Endothelial cell (in vitro differentiated cells): Measurements from ENCODE around the gene YPEL2. TPM values are rescaled to one million over a fixed set of nuclear protein-coding genes. Genes with fewer than 3 reads are reported as not detected.

Experiments
- DNase-seq: peaks from one replicate; pipeline ENCODE4 v3.0.0; 2021; ENCODE audit warnings: low spot score
- H3K27ac Mint-ChIP-seq: one replicate; pipeline ENCODE4 v1.8.0; 2021; ENCODE audit warnings: mixed read lengths, inconsistent platforms; ENCODE audit not compliant: unreplicated experiment
- H3K27me3 Mint-ChIP-seq: one replicate; pipeline ENCODE4 v1.8.0; 2021; ENCODE audit warnings: mild to moderate bottlenecking, moderate library complexity, mixed read lengths, inconsistent platforms; ENCODE audit not compliant: unreplicated experiment
- H3K36me3 Mint-ChIP-seq: one replicate; pipeline ENCODE4 v1.8.0; 2021; ENCODE audit warnings: mild to moderate bottlenecking, low read depth, mixed read lengths, inconsistent platforms; ENCODE audit not compliant: unreplicated experiment
- H3K4me1 Mint-ChIP-seq: one replicate; pipeline ENCODE4 v1.8.0; 2021; ENCODE audit warnings: mild to moderate bottlenecking, mixed read lengths, inconsistent platforms; ENCODE audit not compliant: unreplicated experiment
- H3K4me3 Mint-ChIP-seq: one replicate; pipeline ENCODE4 v1.8.0; 2021; ENCODE audit warnings: mild to moderate bottlenecking, mixed read lengths, inconsistent platforms; ENCODE audit not compliant: unreplicated experiment
- H3K9me3 Mint-ChIP-seq: one replicate; pipeline ENCODE4 v1.8.0; 2021; ENCODE audit warnings: mixed read lengths, inconsistent platforms; ENCODE audit not compliant: unreplicated experiment
- total RNA-seq: library from RNA; stranded (reverse); fragmentation: NEBNext Ultra II Directional; extraction: Animal tissue kit (Norgen Biotek cat#: 25700); gene quantifications from one replicate; pipeline ENCODE4 v1.2.1, GENCODE V29; 2021; ENCODE audit not compliant: unreplicated experiment
- TF ChIP-seq, protein P1 (sequence below): fragments of 200-600 bp; sonication (generic); IDR thresholded peaks from one replicate; pipeline ENCODE4 v1.5.0; 2021; ENCODE audit warnings: antibody characterized with exemption; ENCODE audit not compliant: unreplicated experiment

Gene YPEL2
- total RNA-seq, 1 donor from 2014 or later, result 16.7 TPM

DNA sequence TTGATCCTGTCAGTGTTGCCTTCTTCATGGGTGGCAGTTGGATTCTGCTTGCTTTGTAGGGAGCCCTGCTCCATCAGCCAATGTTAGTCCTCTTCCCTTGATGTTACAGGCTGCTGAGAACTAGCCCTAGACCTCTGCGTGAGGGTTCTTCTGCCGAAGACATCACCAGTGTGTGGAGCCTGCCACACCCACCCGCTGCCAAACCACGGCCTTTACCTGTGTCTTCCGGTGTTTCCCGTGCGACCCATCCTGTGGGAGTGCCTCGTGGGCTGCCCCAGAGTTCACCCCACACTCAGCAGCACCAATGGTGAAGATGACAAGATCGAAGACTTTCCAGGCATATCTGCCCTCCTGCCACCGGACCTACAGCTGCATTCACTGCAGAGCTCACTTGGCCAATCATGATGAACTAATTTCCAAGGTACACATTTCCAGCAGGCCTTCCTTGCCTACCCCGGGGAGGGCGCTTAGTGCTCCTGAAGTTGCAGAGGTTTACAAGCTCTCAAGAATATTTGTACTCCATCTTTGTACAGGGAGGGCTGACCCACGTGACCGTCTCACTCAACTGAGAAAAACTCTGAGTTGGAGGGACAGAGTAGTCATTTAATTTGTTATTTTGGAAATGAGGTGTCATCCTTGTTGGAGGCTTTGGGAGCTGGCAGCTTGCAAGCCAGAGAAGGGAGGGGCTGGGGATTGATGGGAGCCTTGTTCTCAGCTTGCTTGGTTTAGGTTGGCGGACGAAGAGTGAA, 21.8 kb downstream of the YPEL2 start:
- Mint-ChIP-seq H3K27ac (no peak overlapping the region), H3K36me3 (peaks cover 38% of the 10 kb centered on the region)
- no peak for DNase-seq

DNA sequence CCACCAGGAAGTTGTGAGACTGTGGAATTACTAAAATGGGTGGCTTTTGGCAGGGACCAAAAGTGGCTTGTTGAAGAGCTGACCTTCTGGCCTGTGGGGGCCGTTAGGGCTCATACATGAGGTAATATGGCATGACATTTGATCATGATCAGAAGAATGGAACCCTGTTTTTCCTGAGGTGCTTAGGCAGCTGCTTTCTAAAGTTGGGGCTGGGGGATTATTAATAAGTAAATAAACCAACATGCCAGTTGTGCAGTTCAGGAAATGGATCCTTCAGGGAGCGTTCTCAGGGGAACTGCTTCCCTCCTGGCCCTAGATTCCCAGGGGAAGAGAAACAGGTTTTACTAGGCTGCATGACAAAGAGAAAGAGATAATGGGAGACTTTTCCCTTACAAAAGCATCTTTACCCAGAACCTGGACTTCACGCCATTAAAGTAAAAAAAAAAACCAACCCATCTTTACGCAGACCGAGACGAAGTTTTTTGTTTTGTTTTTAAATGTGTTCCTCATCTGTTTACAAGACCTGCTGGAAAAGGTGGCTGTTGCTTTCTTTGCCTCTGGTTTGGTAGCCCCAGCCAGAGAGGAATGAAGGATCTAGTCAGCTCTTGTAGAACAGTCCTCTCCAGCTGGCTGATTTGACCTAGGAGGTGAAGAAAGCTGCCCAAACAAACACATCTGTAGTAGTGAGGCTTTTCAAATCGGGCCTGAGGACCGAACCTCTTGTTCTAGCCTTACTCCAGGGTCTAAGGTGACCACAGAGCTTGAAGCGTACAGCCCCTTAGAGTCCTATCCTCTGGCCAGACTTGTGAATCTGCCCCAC, 22.7 kb downstream of the YPEL2 start:
- Mint-ChIP-seq H3K36me3 (peaks cover 38% of the 10 kb centered on the region), H3K27ac (no peak overlapping the region), H3K4me1 (peaks cover 17% of the 10 kb centered on the region)

More for the DNA sequence above, 21.8 kb downstream of the YPEL2 start:
- Mint-ChIP-seq H3K4me1 (peaks cover 18% of the 10 kb centered on the region), H3K9me3 (no peaks in the 10 kb centered on the region), H3K27me3 (no peaks in the 10 kb centered on the region), H3K4me3 (no peak overlapping the region)
- TF ChIP-seq, protein P1, sequence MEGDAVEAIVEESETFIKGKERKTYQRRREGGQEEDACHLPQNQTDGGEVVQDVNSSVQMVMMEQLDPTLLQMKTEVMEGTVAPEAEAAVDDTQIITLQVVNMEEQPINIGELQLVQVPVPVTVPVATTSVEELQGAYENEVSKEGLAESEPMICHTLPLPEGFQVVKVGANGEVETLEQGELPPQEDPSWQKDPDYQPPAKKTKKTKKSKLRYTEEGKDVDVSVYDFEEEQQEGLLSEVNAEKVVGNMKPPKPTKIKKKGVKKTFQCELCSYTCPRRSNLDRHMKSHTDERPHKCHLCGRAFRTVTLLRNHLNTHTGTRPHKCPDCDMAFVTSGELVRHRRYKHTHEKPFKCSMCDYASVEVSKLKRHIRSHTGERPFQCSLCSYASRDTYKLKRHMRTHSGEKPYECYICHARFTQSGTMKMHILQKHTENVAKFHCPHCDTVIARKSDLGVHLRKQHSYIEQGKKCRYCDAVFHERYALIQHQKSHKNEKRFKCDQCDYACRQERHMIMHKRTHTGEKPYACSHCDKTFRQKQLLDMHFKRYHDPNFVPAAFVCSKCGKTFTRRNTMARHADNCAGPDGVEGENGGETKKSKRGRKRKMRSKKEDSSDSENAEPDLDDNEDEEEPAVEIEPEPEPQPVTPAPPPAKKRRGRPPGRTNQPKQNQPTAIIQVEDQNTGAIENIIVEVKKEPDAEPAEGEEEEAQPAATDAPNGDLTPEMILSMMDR, result no peak

DNA sequence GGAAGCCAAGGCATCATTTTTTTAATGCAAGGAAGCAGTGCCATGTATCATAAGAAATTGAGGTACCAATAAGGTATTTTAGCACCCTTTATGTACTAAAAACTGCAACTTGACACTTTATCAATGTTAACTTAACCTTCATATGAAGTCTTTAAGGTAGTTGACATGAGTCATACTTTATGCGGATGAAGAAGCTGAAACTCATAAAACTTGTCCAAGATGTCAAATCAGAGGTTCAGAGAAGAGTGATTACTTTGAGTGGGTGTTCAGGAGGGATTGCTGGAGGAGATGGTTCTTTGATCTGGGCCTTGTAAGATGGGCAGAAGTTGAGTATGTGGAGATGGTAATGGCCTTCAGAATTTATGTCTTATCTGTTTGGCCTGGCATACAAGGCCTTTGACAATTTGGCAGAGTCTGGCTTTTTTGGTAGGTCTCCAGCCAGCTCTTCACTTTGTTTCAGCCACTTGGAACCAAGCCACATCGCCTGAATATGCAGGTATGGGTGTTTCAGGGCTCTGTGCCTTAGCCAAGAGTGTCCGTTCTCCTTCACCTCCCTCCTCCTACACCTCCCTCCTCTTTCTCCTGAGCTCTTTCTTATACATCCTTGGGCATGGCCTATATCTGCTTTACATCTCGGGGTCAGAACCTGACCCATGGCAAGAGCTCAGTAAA, 23.7 kb downstream of the YPEL2 start:
- Mint-ChIP-seq H3K36me3 (peaks cover 38% of the 10 kb centered on the region), H3K4me3 (peak overlapping the region; percentile 38), H3K27ac (no peak overlapping the region), H3K27me3 (no peaks in the 10 kb centered on the region), H3K4me1 (peaks cover 12% of the 10 kb centered on the region), H3K9me3 (no peaks in the 10 kb centered on the region)
- TF ChIP-seq, protein P1, result no peak
- no peak for DNase-seq

More for the DNA sequence above, 22.7 kb downstream of the YPEL2 start:
- Mint-ChIP-seq H3K4me3 (peak overlapping the region; percentile 81), H3K9me3 (no peaks in the 10 kb centered on the region), H3K27me3 (no peaks in the 10 kb centered on the region)
- DNase-seq, result no peak
- TF ChIP-seq, protein P1, result no peak

DNA sequence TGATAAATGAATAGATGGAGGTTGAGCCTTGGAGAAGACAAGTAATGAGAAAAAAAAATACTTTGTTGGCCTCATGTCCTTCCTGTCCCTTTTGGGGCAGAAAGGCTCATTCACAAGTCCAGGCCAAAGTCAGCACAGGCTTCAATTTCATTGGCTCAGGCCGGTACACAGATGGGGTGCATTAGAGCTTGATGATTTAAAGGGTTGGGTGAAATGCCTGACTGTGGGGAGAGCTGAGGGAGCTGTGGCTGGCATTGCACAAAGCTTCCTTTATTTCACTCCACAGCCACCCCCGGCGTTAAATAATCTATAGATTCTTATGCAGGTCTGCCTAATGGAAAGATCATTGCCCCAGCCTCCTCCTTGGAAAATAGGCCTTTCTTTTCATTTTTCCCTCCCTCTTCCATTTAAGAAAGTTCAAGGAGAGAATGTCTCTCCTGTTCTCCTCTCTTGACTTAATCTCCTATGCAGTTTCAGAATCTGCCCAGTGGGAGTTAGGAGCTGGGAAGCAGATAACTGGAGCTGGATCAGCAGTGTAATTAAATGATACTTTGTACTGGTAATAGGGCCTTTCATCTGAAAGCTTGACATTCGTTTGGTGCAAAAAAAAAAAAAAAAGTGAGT, 24.4 kb downstream of the YPEL2 start:
- Mint-ChIP-seq H3K27me3 (no peaks in the 10 kb centered on the region), H3K36me3 (peaks cover 38% of the 10 kb centered on the region), H3K27ac (no peak overlapping the region), H3K9me3 (no peaks in the 10 kb centered on the region), H3K4me1 (peaks cover 8% of the 10 kb centered on the region), H3K4me3 (no peak overlapping the region)
- TF ChIP-seq, protein P1, result no peak
- DNase-seq, result no peak
